HG03175 (cell line): ENCODE results near the gene PDIA4.

Source experiments
- ATAC-seq: cut with Tn5 transposase; IDR thresholded peaks from one replicate; pipeline ENCODE4 v1.9.1; 2021; ENCODE audit warnings: mild to moderate bottlenecking, moderate library complexity; ENCODE audit not compliant: unreplicated experiment

PDIA4 gene

GRCh38 chr7:148975896-148976295 lies 52.4 kb downstream of the PDIA4 start:
- ATAC-seq, result no peak

GRCh38 chr7:148973256-148973655 lies 55.0 kb downstream of the PDIA4 start:
- ATAC-seq, result no peak

DNA sequence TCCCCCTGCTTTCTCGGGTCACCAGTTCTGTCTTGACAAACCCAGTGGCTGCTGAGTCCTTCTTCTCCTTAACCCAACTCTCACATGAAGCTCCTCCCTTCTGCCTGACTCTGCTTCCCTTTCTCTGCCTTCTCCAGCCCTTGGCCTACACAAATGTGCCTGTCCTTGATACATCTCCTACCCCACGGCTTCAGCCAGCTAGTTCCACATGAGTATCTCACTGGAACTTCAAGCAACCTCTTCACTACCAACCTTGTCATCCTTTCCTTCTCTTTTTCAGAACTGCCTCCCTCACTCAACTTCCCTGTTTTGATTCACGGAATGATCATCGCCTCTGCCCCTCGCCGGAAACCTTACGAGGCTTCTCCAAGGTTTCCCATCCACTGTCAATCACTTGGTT lies 55.9 kb downstream of the PDIA4 start:
- no peak for ATAC-seq

- ATAC-seq, result no peak
Observed at GRCh38 chr7:148967602-148968001, 60.7 kb downstream of the PDIA4 start.

DNA sequence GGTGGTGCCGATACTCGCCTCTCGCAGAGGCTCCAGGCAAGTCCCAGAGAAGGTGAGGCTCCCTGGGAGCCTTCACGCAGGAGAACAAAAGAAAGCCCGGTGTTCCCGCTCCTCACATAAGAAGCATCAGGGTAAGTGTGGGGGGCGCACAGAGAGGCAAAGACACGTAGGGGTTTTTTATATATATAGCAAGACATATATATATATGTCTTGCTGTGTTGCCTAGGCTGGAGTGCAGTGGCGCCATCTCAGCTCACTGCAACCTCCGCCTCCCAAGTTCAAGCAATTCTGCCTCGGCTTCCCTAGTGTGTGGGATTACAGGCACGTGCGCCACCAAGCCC lies 61.3 kb downstream of the PDIA4 start:
- ATAC-seq, result peak; percentile 5

GRCh38 chr7:148964483-148965267 lies 63.6 kb downstream of the PDIA4 start:
- ATAC-seq, result no peak

- no peak for ATAC-seq
Observed at GRCh38 chr7:148963583-148964482, 64.5 kb downstream of the PDIA4 start.

- peak; percentile 54 for ATAC-seq
Observed at GRCh38 chr7:148962823-148963582, 65.3 kb downstream of the PDIA4 start.

DNA sequence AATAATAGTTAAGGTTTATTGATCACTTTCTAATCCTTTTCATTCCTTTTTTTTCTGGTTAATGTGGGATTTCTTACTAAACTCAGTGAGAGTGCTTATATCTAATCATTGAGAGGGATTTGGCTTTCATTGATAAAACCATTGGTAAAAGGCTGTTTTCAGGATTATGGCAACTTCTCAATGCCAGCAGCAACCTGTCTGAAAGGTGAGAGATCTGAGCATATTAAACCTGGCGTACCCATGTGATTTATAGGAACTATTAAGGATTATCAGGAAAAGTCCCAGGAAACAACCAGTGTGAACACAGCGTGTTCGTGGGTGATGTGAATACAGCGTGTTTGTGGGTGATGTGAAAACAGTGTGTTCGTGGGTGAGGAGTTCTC lies 65.9 kb downstream of the PDIA4 start:
- peak; percentile 1 for ATAC-seq

DNA sequence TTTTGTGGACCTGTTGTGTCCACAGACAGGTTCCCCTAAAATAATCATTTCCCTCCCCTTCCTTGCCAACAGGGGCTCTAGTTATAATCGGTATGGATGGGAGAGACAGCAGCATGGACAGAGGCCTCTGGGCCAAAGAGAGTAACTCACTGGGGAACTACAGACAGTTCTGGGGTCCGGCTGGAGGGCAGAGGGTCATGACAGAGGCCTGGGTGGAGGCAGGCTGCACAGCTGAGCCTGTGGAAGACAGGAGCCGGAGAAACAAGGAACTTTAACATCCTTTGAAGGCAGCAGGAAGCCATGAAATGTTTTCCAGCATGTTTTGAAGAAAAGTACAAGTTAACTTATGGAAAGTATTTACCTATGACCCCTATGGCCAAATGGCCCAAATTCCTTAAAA lies 68.6 kb downstream of the PDIA4 start:
- no peak for ATAC-seq

GRCh38 chr7:148958061-148958460 lies 70.2 kb downstream of the PDIA4 start:
- no peak for ATAC-seq

GRCh38 chr7:148954766-148955165 lies 73.5 kb downstream of the PDIA4 start:
- ATAC-seq, result no peak

GRCh38 chr7:148953676-148954075 lies 74.6 kb downstream of the PDIA4 start:
- no peak for ATAC-seq
